Measurements from ENCODE around the gene CENPO. TPM values are rescaled to one million over a fixed set of nuclear protein-coding genes. Genes with fewer than 3 reads are reported as not detected.

CENPO gene
- total RNA-seq, 2 experiments from 2014 or later = 3.4 to 3.5 TPM

- Histone ChIP-seq H3K4me3 (ENCODE audit: low read length) (no peak overlapping the region), H3K27ac (ENCODE audit: low read depth in 1 of 2, low read length in 2 of 2) (no peak overlapping the region), H3K9me3 (ENCODE audit: control insufficient read depth in 1 of 2, insufficient read depth in 1 of 2, low read length in 2 of 2) (no peaks in the 10 kb centered on the region), H3K36me3 (ENCODE audit: insufficient read depth, low read length) (peaks cover 37% of the 10 kb centered on the region), H3K27me3 (ENCODE audit: control insufficient read depth in 1 of 2, insufficient read depth in 2 of 2, low read length in 2 of 2) (no peaks in the 10 kb centered on the region), H3K4me1 (ENCODE audit: insufficient read depth, low read length) (no peaks in the 10 kb centered on the region)
- ATAC-seq (ENCODE audit: poor library complexity) = no peak
- H3K4me1 Mint-ChIP-seq (ENCODE audit: low read depth) = no peaks in the 10 kb centered on the region
- H3K4me3 Mint-ChIP-seq = no peak overlapping the region
- intact Hi-C loops (cut with DNase I, micrococcal nuclease) = no loop called here
- H3K27ac Mint-ChIP-seq = no peak overlapping the region
- DNase-seq = no peak
- ChIA-PET CTCF (no interaction called here), POLR2A (no interaction called here)
- H3K36me3 Mint-ChIP-seq (ENCODE audit: low read depth) = peaks cover 62% of the 10 kb centered on the region
- no peak for TF ChIP-seq CTCF (IDR thresholded peaks at IDR 0.05)
- no peaks in the 10 kb centered on the region for H3K9me3 Mint-ChIP-seq
- no peaks in the 10 kb centered on the region for H3K27me3 Mint-ChIP-seq
Observed at GRCh38 chr2:24768013-24768412, 25.2 kb upstream of the CENPO start.

DNA sequence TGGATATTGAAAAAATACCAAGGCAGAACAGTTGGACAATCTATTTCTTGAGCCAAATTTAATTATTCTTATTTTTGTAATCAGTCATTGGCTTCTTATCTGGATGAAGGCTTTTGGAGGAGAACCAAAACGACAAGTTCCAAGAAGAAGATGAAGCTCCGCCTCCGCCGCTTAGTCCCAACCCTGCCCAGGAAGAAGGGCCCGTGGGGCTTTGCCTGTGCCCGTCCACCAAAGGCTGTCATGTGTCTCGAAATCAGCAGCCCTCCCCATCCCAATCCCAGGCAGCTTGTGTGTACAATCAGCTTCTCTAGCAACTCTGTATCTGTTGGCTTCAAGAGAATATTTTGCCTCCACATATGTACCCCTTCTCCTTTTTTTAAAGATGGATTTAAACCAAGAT lies 24.6 kb upstream of the CENPO start:
- no peaks in the 10 kb centered on the region for H3K4me1 Mint-ChIP-seq (ENCODE audit: low read depth)
- Histone ChIP-seq H3K36me3 (ENCODE audit: insufficient read depth, low read length) (peaks cover 37% of the 10 kb centered on the region), H3K9me3 (ENCODE audit: control insufficient read depth in 1 of 2, insufficient read depth in 1 of 2, low read length in 2 of 2) (no peaks in the 10 kb centered on the region), H3K4me1 (ENCODE audit: insufficient read depth, low read length) (no peaks in the 10 kb centered on the region), H3K4me3 (ENCODE audit: low read length) (no peak overlapping the region), H3K27me3 (ENCODE audit: control insufficient read depth in 1 of 2, insufficient read depth in 2 of 2, low read length in 2 of 2) (no peaks in the 10 kb centered on the region), H3K27ac (ENCODE audit: low read depth in 1 of 2, low read length in 2 of 2) (no peak overlapping the region)
- ChIA-PET CTCF (no interaction called here), POLR2A (no interaction called here)
- no peak overlapping the region for H3K4me3 Mint-ChIP-seq
- no peaks in the 10 kb centered on the region for H3K27me3 Mint-ChIP-seq
- ATAC-seq (ENCODE audit: poor library complexity) (no peak), DNase-seq (no peak)
- no peaks in the 10 kb centered on the region for H3K9me3 Mint-ChIP-seq
- peaks cover 60% of the 10 kb centered on the region for H3K36me3 Mint-ChIP-seq (ENCODE audit: low read depth)
- intact Hi-C loops (cut with DNase I, micrococcal nuclease) = no loop called here
- TF ChIP-seq CTCF (IDR thresholded peaks at IDR 0.05) = no peak
- no peak overlapping the region for H3K27ac Mint-ChIP-seq

- CTCF ChIA-PET = no interaction called here
- Histone ChIP-seq H3K36me3 (ENCODE audit: insufficient read depth, low read length) (peaks cover 20% of the 10 kb centered on the region), H3K9me3 (ENCODE audit: control insufficient read depth in 1 of 2, insufficient read depth in 1 of 2, low read length in 2 of 2) (no peaks in the 10 kb centered on the region), H3K4me3 (ENCODE audit: low read length) (no peak overlapping the region), H3K4me1 (ENCODE audit: insufficient read depth, low read length) (no peaks in the 10 kb centered on the region), H3K27ac (ENCODE audit: low read depth in 1 of 2, low read length in 2 of 2) (no peak overlapping the region), H3K27me3 (ENCODE audit: control insufficient read depth in 1 of 2, insufficient read depth in 2 of 2, low read length in 2 of 2) (no peaks in the 10 kb centered on the region)
- Mint-ChIP-seq H3K4me3 (no peak overlapping the region), H3K9me3 (no peaks in the 10 kb centered on the region), H3K4me1 (ENCODE audit: low read depth) (no peaks in the 10 kb centered on the region), H3K27ac (no peak overlapping the region), H3K27me3 (no peaks in the 10 kb centered on the region), H3K36me3 (ENCODE audit: low read depth) (peaks cover 39% of the 10 kb centered on the region)
- TF ChIP-seq CTCF (IDR thresholded peaks at IDR 0.05) = no peak
- POLR2A ChIA-PET = no interaction called here
- ATAC-seq (ENCODE audit: poor library complexity) (no peak), DNase-seq (no peak)
- intact Hi-C loops (cut with DNase I, micrococcal nuclease) = no loop called here
Observed at GRCh38 chr2:24771061-24771460, 22.2 kb upstream of the CENPO start.

Data from CD4-positive, alpha-beta T cell (primary cell).